NCI-H128 (cell line): ENCODE results near the gene PYCARD.
"Not testable (repeated sequence)": the region's sequence is repeated elsewhere in the genome, so short reads cannot be mapped to it uniquely, and the experiment has no call there.

Source experiments
- DNase-seq: peaks from one replicate; lab custom pipeline; 2025; ENCODE audit not compliant: unreplicated experiment; lab: John Stamatoyannopoulos, UW

PYCARD gene

DNA sequence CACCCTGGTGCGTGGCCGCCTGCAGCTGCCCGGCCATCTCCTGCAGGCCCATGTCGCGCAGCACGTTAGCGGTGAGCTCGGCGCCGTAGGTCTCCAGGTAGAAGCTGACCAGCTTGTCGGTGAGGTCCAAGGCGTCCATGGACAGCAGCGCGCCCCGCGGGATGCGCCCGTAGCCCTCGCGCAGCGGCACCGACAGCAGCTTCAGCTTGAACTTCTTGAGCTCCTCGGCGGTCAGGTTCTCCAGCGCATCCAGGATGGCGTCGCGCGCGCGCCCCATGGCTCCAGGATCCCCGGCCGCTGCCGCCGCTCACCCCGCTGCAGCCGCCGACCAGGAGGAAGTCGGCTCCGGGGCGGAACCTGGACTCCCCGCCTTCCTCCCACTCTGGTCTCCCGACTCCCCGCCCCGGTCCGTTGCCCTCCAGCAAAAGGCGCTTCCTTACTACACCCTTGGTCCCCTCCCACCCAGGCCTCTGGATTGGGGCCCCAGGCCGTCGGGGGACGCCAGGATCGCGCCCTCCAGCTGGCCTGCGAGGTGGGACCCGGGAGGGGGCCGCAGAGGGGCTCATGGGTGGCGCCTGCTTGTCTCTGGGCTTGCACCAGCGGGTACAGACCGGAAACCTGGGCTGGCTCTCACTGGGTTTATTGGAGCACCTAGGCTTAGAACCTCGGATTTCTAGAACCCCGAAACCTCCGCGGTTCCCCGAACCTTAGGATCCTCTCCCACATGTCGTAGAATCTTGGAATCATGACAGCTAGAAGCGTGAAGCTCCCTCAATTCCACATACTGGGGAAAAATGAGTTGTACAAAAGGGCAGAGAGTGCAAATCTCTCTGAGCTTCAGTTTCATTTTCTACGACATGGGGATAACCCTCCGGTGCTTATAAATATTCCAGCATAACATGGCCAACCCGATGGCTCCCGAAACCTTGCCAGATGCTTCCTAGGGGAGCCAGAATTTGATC, at the start of gene PYCARD:
Gene PYCARD (minus strand): TSS at position 347 of the 962 bp plus-strand sequence. CDS start 70 bp downstream, at position 277.
- no peak for DNase-seq

DNA sequence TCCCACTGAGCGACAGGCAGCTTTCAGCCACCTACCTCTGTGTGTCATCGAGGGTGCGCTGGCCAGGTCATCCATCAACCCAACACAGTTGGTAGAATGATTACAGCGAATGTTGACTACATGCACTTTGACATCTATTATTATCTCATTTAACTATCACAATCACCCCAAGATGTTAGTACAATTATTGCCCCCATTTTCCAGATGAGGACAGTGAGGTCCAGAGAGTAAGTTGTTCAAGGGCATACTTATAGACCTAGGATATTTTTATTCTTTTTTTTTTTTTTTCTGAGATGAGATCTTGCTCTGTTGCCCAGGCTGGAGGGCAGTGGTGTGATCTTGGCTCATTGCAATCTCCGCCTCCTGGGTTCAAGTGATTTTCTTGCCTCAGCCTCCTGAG, 48.9 kb upstream of the PYCARD start:
- DNase-seq = no peak

DNA sequence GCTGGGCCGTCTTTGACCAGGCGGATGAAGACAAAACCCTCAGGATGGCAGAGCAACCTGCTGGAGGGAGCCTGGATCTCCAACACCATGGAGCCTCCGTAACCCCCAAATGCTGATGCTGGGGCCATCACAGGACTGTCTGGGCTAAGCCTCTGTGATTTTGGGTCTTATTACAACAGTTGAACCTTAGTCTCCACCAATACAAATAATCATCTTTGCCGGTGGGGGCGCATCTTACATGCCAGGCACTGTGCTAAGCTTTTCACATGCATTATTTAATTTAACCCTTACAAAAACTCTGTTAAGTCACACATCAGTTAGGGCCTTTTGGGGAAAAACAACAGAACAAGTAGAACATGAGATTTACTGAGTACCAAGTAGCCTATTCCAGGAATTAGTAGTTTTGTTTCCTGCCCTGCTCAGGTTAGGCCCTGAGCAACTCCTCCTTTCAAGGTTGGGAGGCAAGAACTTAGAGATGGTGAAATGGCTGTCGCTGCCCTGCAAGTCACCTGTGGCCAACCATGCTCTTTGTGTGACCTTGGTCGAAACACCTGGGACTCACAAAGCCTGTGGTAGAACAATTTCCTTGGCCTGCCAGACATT, 48.3 kb upstream of the PYCARD start:
- no peak for DNase-seq

DNA sequence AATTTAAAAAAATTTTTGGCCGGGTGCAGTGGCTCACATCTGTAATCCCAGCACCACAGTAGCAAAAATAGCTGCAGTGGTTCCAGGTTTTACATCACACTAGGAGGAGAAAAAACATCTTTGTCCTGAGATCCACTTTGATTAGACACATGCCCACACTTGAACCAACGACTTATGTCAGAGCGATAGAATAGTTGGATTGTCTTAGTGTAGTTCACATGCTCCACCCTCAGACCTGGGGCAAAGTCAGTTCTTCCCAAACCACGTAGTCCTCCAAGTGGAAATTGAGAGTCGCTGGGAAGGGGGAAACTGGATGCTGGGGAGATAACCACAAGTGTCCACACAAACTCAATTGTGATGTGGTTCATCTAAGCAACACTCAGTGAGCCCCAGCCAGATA, 45.8 kb upstream of the PYCARD start:
- no peak for DNase-seq

DNA sequence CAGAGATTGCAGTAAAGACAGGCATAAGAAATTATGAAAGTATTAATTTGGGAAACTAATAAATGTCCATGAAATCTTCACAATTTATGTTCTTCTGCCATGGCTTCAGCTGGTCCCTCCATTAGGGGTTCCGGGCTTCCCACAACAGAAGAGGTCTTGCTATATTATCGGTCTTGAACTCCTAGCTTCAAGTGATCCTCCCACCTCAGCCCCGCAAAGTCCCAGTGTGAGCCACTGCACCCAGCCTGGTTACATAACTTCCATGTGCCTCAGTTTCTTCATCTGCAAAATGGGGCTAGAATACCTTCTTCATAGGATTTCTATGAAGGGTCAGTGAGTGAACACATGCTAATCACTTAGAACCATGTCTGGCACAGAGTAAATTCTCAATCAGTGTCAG, 43.7 kb upstream of the PYCARD start:
- no peak for DNase-seq

GRCh38 chr16:31245598-31245997, 43.0 kb upstream of the PYCARD start:
- DNase-seq = not testable (repeated sequence)

GRCh38 chr16:31243734-31244670, 41.4 kb upstream of the PYCARD start:
- DNase-seq = no peak

DNA sequence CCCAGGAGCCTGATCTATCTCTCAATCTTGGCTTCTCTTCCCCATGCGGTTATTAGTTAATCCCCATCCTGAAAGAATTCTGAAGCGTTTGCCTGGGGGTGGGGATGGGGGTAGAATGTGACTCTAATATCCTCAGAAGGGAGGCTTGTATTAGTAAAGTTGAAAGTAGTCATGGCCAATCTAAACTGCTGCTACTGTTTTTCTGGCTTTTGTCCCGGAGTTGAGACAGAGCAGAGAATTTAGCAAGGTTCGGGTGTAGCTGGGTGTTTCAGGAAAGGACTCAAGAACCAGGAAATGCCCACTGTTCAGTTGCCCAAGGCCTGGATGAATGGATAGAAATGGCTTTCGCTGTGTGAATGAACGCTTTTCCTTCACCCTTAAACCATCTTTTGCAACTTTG, 39.6 kb upstream of the PYCARD start:
- DNase-seq = no peak

GRCh38 chr16:31238041-31238440, 35.5 kb upstream of the PYCARD start:
- DNase-seq = no peak

- no peak for DNase-seq
Measured at GRCh38 chr16:31229501-31229900, 26.9 kb upstream of the PYCARD start.

GRCh38 chr16:31228206-31228605, 25.6 kb upstream of the PYCARD start:
- DNase-seq = no peak

- DNase-seq = no peak
Measured at GRCh38 chr16:31225193-31225592, 22.6 kb upstream of the PYCARD start.

- DNase-seq = no peak
Measured at GRCh38 chr16:31224092-31224955, 21.8 kb upstream of the PYCARD start.

DNA sequence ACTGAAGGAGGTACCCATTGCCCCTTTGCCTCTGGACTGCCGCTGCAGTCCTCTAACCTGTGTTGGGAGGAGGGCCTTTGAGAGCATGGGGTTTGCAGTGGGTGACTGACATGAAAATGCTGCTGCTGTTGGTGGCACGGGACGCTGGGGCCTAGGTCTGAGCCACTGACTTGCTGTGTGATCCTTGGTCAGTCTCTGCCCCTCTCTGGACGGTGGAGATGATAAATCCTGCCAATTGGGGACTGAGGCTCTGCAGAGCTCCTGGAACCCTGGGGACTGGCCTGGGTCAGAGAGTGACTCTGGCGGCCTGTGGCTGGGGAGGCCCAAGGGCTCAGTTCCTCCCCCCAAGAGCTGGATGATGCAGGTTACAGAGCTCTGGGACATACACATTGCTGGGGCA, 20.5 kb upstream of the PYCARD start:
- no peak for DNase-seq

DNA sequence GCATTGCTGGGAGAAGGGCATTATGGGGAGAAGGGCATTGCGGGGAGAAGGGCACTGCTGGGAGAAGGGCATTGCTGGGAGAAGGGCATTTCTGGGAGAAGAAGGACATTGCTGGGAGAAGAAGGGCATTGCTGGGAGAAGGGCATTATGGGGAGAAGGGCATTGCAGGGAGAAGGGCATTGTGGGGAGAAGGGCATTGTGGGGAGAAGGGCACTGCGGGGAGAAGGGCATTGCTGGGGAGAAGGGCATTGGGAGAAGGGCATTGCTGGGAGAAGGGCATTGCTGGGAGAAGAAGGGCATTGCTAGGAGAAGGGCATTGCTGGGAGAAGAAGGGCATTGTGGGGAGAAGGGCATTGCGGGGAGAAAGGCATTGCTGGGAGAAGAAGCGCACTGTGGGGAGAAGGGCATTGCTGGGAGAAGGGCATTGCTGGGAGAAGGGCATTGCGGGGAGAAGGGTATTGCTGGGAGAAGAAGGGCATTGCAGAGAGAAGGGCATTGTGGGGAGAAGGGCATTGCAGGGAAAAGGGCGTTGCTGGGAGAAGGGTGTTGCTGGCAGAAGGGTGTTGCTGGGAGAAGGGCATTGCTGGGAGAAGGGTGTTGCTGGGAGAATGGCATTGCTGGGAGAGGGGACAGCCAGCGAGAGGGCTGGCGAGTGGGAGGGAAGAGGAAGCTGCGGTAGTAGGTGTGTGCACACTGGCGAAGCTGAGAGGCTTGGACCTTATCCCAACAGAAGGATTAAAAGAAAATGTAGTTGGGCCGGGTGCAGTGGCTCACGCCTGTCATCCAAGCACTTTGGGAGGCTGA, 19.0 kb upstream of the PYCARD start:
- DNase-seq = no peak

DNA sequence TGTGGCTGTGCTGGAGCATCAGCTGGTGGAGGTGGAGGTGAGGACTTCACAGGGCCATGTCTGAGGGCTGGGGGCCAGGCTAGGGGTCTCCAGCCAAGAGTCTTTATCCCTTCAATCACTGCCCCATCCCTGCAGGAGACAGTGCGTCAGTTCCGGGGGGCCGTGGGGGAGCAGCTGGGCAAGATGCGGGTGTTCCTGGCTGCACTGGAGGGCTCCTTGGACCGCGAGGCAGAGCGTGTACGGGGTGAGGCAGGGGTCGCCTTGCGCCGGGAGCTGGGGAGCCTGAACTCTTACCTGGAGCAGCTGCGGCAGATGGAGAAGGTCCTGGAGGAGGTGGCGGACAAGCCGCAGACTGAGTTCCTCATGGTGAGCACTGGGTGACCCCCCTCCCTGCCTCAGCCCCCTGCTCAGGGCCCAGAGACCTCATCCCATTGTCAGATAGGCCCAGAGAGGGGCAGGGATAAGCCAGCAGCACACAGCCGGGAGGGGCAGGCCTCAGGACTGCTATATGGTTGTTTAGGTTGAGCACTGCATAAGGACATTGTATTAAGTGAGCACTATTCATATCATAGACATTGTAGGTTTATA, 16.7 kb upstream of the PYCARD start:
- DNase-seq = no peak

- no peak for DNase-seq
Measured at GRCh38 chr16:31217136-31217530, 14.6 kb upstream of the PYCARD start.

DNA sequence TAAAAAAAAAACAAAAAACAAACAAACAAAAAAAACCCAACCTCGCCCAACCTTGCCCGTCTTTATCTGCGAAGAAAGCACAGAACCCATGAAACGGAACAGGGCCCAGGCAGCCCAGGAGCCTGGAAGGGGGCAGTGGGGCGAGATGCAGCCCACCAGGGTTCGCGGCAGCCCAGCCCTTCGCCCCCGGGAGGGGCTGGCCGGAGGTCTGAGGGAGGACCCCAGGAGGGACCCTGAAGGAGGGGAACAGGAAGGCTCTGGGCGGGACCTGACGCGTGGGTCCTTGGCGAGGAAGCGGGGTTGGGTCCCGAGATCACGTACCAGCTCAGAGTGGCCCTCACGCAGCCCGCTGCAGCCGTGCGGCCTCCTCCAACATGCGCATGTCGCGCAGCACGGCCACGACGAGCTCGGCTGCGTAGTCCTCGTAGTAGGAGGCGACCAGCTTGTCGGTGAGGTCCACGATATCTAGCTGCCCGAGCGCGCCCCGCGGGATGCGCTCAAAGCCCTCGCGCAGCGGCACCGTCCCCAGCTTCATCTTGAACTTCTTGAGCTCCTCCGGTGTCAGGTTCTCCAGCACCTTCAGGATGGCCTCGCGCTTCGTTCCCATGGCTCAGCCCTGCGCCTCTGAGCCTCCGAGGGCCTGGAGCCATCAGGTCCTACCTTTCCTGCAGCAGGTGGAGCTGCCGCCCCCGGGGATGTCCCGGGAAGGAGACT, 14.0 kb upstream of the PYCARD start, which contains the start of gene PYDC1:
Gene PYDC1 (minus strand): TSS at position 714 of the 714 bp plus-strand sequence. CDS start 107 bp downstream, at position 607.
- no peak for DNase-seq
